ENCODE data around the gene EXOC3L2. TPM values are rescaled to one million over a fixed set of nuclear protein-coding genes. Genes with fewer than 3 reads are reported as not detected.

EXOC3L2 gene
- total RNA-seq, 1 donor from 2014 or later, result 6.1 TPM

DNA sequence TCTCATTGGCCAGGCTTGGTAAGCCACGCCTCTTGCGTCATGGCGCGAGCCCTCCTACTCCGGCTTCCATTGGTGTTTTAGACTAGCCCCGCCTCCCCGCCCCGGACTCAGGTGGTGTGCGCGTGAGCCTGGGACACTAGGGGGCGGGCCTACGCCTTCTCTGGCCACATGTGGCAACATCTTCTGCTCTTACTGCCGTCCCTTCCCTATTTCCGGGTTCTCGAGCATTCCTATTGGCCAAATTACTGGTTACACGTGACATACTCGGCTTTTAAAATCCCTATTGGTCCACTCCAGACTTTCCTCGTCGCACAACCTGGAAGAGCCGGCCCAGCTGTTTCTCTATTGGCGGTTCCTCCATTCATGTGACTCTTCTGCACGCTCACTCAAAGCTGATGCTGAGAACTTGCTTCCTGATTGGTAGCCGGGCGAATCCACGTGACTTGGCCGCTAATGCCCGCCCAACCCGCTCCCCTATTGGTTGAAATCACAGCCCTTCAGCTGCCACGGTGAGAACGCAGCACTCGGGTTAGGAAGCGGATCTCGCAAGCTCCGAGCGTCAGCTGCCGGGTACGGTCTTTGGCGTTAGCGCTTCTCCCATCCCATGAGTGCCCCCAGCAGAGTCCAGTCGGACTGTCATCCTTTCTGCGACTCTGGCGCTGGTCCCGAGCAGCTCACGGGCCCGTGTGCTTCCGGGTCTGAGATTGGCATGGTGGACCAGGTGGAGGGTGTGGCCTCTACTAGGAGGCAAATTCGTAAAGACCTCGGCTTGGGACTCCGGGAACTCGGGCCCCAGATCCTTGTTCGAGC, 66.7 kb downstream of the EXOC3L2 start, which contains the start of gene BLOC1S3:
BLOC1S3 (plus strand) TSS at position 523 of the 810 bp plus-strand sequence. CDS start 513 bp downstream, outside the sequence.
- H3K4me3 ChIP-seq, result peak within 1 kb of the TSS; percentile 67 to 89
- no peaks in the 10 kb centered on the region for H3K9me3 ChIP-seq
- DNase-seq (ENCODE audit: extremely low spot score in 2 of 2), result peak; percentile 100
- intact Hi-C loops (cut with DNase I), result loop anchor here (5.0 kb wide), 1 partner anchor 286 kb away; the partner anchor contains the start of gene TOMM40
- TF ChIP-seq POLR2A (IDR thresholded peaks at IDR 0.05) (peak in 1 of 2 donors; percentile 73), POLR2AphosphoS5 (IDR thresholded peaks at IDR 0.05; ENCODE audit: insufficient read depth in 1 of 2, low read depth in 1 of 2) (peak; percentile 94 to 95)
- TF ChIP-seq, protein P1, sequence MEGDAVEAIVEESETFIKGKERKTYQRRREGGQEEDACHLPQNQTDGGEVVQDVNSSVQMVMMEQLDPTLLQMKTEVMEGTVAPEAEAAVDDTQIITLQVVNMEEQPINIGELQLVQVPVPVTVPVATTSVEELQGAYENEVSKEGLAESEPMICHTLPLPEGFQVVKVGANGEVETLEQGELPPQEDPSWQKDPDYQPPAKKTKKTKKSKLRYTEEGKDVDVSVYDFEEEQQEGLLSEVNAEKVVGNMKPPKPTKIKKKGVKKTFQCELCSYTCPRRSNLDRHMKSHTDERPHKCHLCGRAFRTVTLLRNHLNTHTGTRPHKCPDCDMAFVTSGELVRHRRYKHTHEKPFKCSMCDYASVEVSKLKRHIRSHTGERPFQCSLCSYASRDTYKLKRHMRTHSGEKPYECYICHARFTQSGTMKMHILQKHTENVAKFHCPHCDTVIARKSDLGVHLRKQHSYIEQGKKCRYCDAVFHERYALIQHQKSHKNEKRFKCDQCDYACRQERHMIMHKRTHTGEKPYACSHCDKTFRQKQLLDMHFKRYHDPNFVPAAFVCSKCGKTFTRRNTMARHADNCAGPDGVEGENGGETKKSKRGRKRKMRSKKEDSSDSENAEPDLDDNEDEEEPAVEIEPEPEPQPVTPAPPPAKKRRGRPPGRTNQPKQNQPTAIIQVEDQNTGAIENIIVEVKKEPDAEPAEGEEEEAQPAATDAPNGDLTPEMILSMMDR (IDR thresholded peaks at IDR 0.05), result peak in 2 of 3 experiments; percentile 13 to 43
- H3K4me1 ChIP-seq, result peaks cover 43% of the 10 kb centered on the region
- no peaks in the 10 kb centered on the region for H3K27me3 ChIP-seq
- H3K36me3 ChIP-seq, result peaks cover 0 to 11% of the 10 kb centered on the region in 2 donors
- H3K27ac ChIP-seq, result peak within 1 kb of the TSS; percentile 93

GRCh38 chr19:45177817-45178261, 67.4 kb downstream of the EXOC3L2 start, which contains the start of gene TRAPPC6A:
Gene TRAPPC6A, minus strand, starts transcription at chr19:45178237. Its CDS starts 19 bp downstream, at chr19:45178218.
- peak within 1 kb of the TSS; percentile 67 to 89 for H3K4me3 ChIP-seq
- intact Hi-C loops (cut with DNase I), result loop anchor here (5.0 kb wide), 1 partner anchor 286 kb away; the partner anchor contains the start of gene TOMM40
- H3K36me3 ChIP-seq, result peaks cover 0 to 11% of the 10 kb centered on the region in 2 donors
- no peaks in the 10 kb centered on the region for H3K9me3 ChIP-seq
- H3K27ac ChIP-seq, result peak within 1 kb of the TSS; percentile 93
- no peak for DNase-seq (ENCODE audit: extremely low spot score in 2 of 2)
- TF ChIP-seq, protein P1 (IDR thresholded peaks at IDR 0.05), result no peak
- TF ChIP-seq POLR2AphosphoS5 (IDR thresholded peaks at IDR 0.05; ENCODE audit: insufficient read depth in 1 of 2, low read depth in 1 of 2), result peak in 1 of 2 donors; percentile 68
- TF ChIP-seq POLR2A (IDR thresholded peaks at IDR 0.05), result peak in 1 of 2 donors; percentile 55
- H3K27me3 ChIP-seq, result no peaks in the 10 kb centered on the region
- peaks cover 43% of the 10 kb centered on the region for H3K4me1 ChIP-seq

- Histone ChIP-seq H3K9me3 (no peaks in the 10 kb centered on the region), H3K4me3 (no peak overlapping the region), H3K27me3 (no peaks in the 10 kb centered on the region), H3K27ac (no peak overlapping the region), H3K4me1 (peaks cover 46% of the 10 kb centered on the region), H3K36me3 (no peaks in the 10 kb centered on the region)
- TF ChIP-seq, protein P1 (IDR thresholded peaks at IDR 0.05), result no peak
- TF ChIP-seq POLR2A (IDR thresholded peaks at IDR 0.05), result no peak
- TF ChIP-seq POLR2AphosphoS5 (IDR thresholded peaks at IDR 0.05; ENCODE audit: insufficient read depth in 1 of 2, low read depth in 1 of 2), result no peak
- intact Hi-C loops (cut with DNase I), result loop anchor here (5.0 kb wide), 1 partner anchor 283 kb away; the partner anchor contains the start of gene TOMM40
- peak in 1 of 2 donors; percentile 82 for DNase-seq (ENCODE audit: extremely low spot score in 2 of 2)
Observed at GRCh38 chr19:45175515-45176345, 69.5 kb downstream of the EXOC3L2 start.

DNA sequence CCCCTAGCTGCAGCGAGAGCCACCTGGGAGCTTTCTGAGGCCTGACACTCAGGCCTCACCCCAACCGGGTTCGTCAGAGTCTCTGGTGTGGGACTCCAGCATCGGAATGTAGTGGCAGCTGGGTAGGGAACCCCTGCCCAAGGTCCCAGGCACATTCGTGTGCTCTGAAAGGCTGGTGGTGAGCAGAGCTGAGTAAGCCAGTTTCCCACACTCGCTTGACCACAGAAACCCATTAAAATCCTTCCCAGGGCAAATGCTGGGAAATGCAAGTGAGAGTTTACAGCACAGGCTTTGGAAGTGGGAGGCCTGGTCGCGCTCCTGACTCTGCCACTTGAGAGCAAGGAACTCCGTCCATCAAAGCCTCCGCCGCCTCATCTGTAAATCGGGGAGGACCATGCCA, 71.4 kb downstream of the EXOC3L2 start:
- peaks cover 37% of the 10 kb centered on the region for H3K4me1 ChIP-seq
- TF ChIP-seq POLR2A (IDR thresholded peaks at IDR 0.05), result no peak
- no peak for TF ChIP-seq POLR2AphosphoS5 (IDR thresholded peaks at IDR 0.05; ENCODE audit: insufficient read depth in 1 of 2, low read depth in 1 of 2)
- TF ChIP-seq, protein P1 (IDR thresholded peaks at IDR 0.05), result no peak
- H3K27me3 ChIP-seq, result no peaks in the 10 kb centered on the region
- H3K36me3 ChIP-seq, result no peaks in the 10 kb centered on the region
- intact Hi-C loops (cut with DNase I), result no loop called here
- H3K9me3 ChIP-seq, result no peaks in the 10 kb centered on the region
- H3K27ac ChIP-seq, result no peak overlapping the region
- DNase-seq (ENCODE audit: extremely low spot score in 2 of 2), result no peak
- H3K4me3 ChIP-seq, result no peak overlapping the region
